Stimulated activated memory B cell treated with anti-CD40 and anti-IgM and Interleukin-4, amounts not matched to agents 10 μg/mL and 1 μg/mL and 100 μg/mL, for 72 hours (primary cell): ENCODE data around the gene CSNK1G1.
"Not testable (repeated sequence)": the region's sequence is repeated elsewhere in the genome, so short reads cannot be mapped to it uniquely, and the experiment has no call there.

Experiments used
- ATAC-seq: fragments of 150-1000 bp; cut with Tn5 transposase; 2 replicates; pipeline ENCODE4 v1.10.0; 2021
- H3K27ac Mint-ChIP-seq: one replicate; pipeline ENCODE4 v1.8.0; 2022; ENCODE audit warnings: mild to moderate bottlenecking, mixed read lengths
- H3K27me3 Mint-ChIP-seq: one replicate; pipeline ENCODE4 v1.8.0; 2022; ENCODE audit warnings: mixed read lengths
- H3K36me3 Mint-ChIP-seq: one replicate; pipeline ENCODE4 v1.8.0; 2022; ENCODE audit warnings: mixed read lengths
- H3K4me1 Mint-ChIP-seq: one replicate; pipeline ENCODE4 v1.8.0; 2022; ENCODE audit warnings: mixed read lengths
- H3K4me3 Mint-ChIP-seq: one replicate; pipeline ENCODE4 v1.8.0; 2022; ENCODE audit warnings: mild to moderate bottlenecking, moderate library complexity, mixed read lengths
- H3K9me3 Mint-ChIP-seq: one replicate; pipeline ENCODE4 v1.8.0; 2022; ENCODE audit warnings: mixed read lengths

CSNK1G1 gene

DNA sequence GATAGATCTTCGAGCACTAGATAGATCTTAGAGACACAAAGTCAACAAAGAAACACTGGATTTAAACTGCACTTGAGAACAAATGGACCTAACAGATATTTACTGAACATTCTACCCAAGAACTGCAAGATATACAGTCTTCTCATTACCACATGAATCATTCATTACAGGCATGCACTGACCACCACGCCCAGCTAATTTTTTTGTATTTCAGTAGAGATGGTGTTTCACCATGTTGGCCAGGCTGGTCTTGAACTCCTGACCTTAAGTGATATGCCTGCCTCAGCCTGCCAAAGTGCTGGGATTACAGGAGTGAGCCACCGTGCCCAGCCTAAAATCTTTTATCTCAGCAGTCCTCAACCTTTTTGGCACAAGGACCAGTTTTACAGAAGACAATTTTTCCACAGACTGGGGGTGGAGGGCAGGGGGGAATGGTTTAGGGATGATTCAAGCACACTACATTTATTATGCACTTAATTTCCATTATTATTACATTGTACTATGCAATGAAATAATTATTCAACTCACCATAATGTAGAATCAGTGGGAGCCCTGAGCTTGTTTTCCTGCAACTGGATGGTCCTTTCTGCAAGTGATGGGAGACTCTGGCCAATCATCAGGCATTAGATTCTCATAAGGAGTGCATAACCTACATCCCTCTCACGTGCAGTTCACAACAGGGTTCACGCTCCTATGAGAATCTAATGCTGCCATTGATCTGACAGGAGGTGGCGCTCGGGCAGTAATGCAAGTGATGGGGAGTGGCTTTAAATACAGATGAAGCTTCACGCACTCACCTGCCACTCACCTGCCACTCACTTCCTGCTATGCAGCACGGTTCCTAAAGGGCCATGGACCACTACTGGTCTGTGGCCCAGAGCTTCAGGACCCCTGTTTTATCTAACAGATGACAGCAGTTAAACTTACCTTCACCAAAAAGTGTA is 21.7 kb downstream of the CSNK1G1 start:
- no peak for ATAC-seq
- Mint-ChIP-seq H3K9me3 (no peaks in the 10 kb centered on the region), H3K4me1 (peaks cover 7% of the 10 kb centered on the region), H3K4me3 (no peak overlapping the region), H3K27me3 (no peaks in the 10 kb centered on the region), H3K36me3 (peaks cover 12% of the 10 kb centered on the region), H3K27ac (no peak overlapping the region)

DNA sequence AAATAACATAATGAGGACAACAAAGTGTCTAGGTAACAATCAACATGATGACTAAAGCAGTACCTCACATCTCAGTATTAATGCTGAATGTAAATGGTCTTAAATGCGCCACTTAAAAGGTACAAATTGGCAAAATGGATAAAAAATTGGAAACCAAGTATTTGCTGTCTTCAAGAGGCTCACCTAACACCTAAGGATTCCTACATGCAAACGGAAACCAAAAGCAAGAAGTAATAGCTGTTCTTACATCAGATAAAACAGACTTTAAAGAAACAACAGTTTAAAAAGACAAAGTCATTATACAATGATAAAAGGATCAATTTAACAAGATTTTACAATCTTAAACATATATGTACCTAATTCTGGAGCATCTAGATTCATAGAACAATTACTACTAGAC is 22.5 kb downstream of the CSNK1G1 start:
- Mint-ChIP-seq H3K36me3 (peaks cover 6% of the 10 kb centered on the region), H3K4me3 (no peak overlapping the region), H3K4me1 (peaks cover 7% of the 10 kb centered on the region), H3K9me3 (no peaks in the 10 kb centered on the region), H3K27ac (no peak overlapping the region), H3K27me3 (no peaks in the 10 kb centered on the region)
- ATAC-seq, result no peak

DNA sequence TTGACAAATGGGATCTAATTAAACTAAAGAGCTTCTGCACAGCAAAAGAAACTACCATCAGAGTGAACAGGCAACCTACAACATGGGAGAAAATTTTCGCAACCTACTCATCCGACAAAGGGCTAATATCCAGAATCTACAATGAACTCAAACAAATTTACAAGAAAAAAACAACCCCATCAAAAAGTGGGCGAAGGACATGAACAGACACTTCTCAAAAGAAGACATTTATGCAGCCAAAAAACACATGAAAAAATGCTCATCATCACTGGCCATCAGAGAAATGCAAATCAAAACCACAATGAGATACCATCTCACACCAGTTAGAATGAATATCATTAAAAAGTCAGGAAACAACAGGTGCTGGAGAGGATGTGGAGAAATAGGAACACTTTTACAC is 24.3 kb downstream of the CSNK1G1 start:
- not testable (repeated sequence) for H3K4me3 Mint-ChIP-seq, H3K36me3 Mint-ChIP-seq, H3K27ac Mint-ChIP-seq, H3K27me3 Mint-ChIP-seq, H3K9me3 Mint-ChIP-seq, ATAC-seq, H3K4me1 Mint-ChIP-seq

GRCh38 chr15:64326975-64327374 is 29.0 kb downstream of the CSNK1G1 start:
- H3K4me1 Mint-ChIP-seq, ATAC-seq, H3K27ac Mint-ChIP-seq, H3K27me3 Mint-ChIP-seq, H3K9me3 Mint-ChIP-seq, H3K4me3 Mint-ChIP-seq, H3K36me3 Mint-ChIP-seq: not testable (repeated sequence)

DNA sequence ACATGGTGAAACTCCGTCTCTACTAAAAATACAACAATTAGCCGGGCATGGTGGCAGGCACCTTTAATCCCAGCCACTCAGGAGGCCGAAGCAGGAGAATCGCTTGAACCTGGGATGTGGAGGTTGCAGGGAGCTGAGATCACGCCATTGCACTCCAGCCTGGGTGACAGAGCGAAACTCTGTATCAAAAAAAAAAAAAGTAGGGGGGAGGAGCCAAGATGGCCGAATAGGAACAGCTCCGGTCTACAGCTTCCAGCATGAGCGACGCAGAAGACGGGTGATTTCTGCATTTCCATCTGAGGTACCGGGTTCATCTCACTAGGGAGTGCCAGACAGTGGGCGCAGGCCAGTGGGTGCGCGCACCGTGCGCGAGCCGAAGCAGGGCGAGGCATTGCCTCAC is 29.5 kb downstream of the CSNK1G1 start:
- H3K36me3 Mint-ChIP-seq, H3K4me1 Mint-ChIP-seq, H3K9me3 Mint-ChIP-seq, H3K27ac Mint-ChIP-seq, H3K27me3 Mint-ChIP-seq, ATAC-seq, H3K4me3 Mint-ChIP-seq: not testable (repeated sequence)

- H3K27me3 Mint-ChIP-seq, result no peaks in the 10 kb centered on the region
- H3K36me3 Mint-ChIP-seq, result peaks cover 6% of the 10 kb centered on the region
- H3K27ac Mint-ChIP-seq, result no peak overlapping the region
- H3K4me1 Mint-ChIP-seq, result no peaks in the 10 kb centered on the region
- H3K4me3 Mint-ChIP-seq, result no peak overlapping the region
- no peak for ATAC-seq
- H3K9me3 Mint-ChIP-seq, result no peaks in the 10 kb centered on the region
Observed at GRCh38 chr15:64324165-64324877, 31.7 kb downstream of the CSNK1G1 start.

- no peak overlapping the region for H3K4me3 Mint-ChIP-seq
- H3K4me1 Mint-ChIP-seq, result peaks cover 12% of the 10 kb centered on the region
- H3K9me3 Mint-ChIP-seq, result no peaks in the 10 kb centered on the region
- no peaks in the 10 kb centered on the region for H3K36me3 Mint-ChIP-seq
- H3K27ac Mint-ChIP-seq, result no peak overlapping the region
- no peaks in the 10 kb centered on the region for H3K27me3 Mint-ChIP-seq
- no peak for ATAC-seq
Observed at GRCh38 chr15:64315216-64315615, 40.8 kb downstream of the CSNK1G1 start.

GRCh38 chr15:64314456-64314855 is 41.5 kb downstream of the CSNK1G1 start:
- H3K27me3 Mint-ChIP-seq, result no peaks in the 10 kb centered on the region
- peaks cover 12% of the 10 kb centered on the region for H3K4me1 Mint-ChIP-seq
- H3K9me3 Mint-ChIP-seq, result no peaks in the 10 kb centered on the region
- ATAC-seq, result no peak
- H3K4me3 Mint-ChIP-seq, result no peak overlapping the region
- no peak overlapping the region for H3K27ac Mint-ChIP-seq
- peaks cover under 1% of the 10 kb centered on the region for H3K36me3 Mint-ChIP-seq

DNA sequence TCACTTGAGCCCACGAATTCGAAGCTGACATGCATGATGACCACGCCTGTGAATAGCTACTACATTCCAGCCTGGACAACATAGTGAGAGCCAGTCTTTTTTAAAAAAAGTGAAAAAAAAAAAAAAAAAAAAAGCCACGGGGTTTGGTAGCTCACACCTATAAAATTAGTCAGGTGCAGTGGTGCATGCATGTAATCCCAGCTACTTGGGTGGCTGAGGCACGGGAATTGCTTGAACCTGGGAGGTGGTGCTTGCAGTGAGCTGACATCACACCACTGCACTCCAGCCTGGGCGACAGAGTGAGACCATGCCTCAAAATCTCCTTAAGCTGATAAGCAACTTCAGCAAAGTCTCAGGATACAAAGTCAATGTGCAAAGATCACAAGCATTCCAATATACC is 44.4 kb downstream of the CSNK1G1 start:
- Mint-ChIP-seq H3K4me1 (peaks cover 12% of the 10 kb centered on the region), H3K27ac (no peak overlapping the region), H3K4me3 (no peak overlapping the region), H3K9me3 (no peaks in the 10 kb centered on the region), H3K27me3 (no peaks in the 10 kb centered on the region), H3K36me3 (peaks cover 16% of the 10 kb centered on the region)
- no peak for ATAC-seq

- ATAC-seq, result no peak
- no peak overlapping the region for H3K27ac Mint-ChIP-seq
- H3K4me3 Mint-ChIP-seq, result no peak overlapping the region
- peaks cover 17% of the 10 kb centered on the region for H3K4me1 Mint-ChIP-seq
- H3K9me3 Mint-ChIP-seq, result no peaks in the 10 kb centered on the region
- no peaks in the 10 kb centered on the region for H3K27me3 Mint-ChIP-seq
- H3K36me3 Mint-ChIP-seq, result peaks cover 29% of the 10 kb centered on the region
Observed at GRCh38 chr15:64310036-64310435, 45.9 kb downstream of the CSNK1G1 start.

DNA sequence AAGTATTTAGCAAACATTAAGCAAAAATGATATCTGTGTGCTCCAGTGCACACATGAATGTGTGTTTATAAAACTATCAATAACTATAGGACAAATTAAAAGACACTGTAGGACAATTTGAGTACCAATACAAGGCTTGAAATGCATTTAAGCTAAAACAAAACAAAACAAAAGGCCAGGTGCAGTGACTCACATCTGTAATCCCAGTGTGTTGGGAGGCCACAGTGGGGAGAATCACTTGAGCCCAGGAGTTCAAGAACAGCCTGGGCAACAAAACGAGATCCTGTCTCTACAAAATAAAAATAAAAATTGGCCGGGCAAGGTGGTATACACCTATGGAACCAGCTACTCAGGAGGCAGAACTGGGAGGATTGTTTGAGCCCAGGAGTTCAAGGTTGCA is 50.7 kb downstream of the CSNK1G1 start:
- H3K27me3 Mint-ChIP-seq, result no peaks in the 10 kb centered on the region
- no peak overlapping the region for H3K4me3 Mint-ChIP-seq
- ATAC-seq, result no peak
- H3K27ac Mint-ChIP-seq, result peak overlapping the region; percentile 32
- peaks cover 21% of the 10 kb centered on the region for H3K4me1 Mint-ChIP-seq
- no peaks in the 10 kb centered on the region for H3K9me3 Mint-ChIP-seq
- H3K36me3 Mint-ChIP-seq, result peaks cover 55% of the 10 kb centered on the region

DNA sequence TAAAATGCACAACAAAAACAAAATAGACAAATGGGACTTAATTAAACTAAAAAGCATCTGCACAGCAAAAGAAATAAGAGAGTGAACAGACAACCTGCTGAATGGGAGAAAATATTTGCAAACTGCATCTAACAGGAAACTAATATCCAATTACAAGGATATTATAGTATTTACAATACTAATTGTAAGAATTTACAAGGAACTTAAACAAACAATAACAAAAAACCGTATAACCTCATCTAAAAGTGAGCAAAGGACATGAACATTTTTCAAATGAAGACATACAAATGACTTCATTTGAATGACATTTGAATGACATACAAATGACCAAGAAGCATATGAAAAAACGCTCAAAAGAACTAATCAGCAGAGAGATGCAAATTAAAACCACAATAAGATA is 66.4 kb downstream of the CSNK1G1 start:
- Mint-ChIP-seq H3K4me3 (no peak overlapping the region), H3K27ac (no peak overlapping the region), H3K27me3 (no peaks in the 10 kb centered on the region), H3K9me3 (no peaks in the 10 kb centered on the region), H3K36me3 (peaks cover 20% of the 10 kb centered on the region), H3K4me1 (peaks cover 27% of the 10 kb centered on the region)
- ATAC-seq, result no peak

GRCh38 chr15:64288999-64289398 is 67.0 kb downstream of the CSNK1G1 start:
- no peak overlapping the region for H3K4me3 Mint-ChIP-seq
- peaks cover 27% of the 10 kb centered on the region for H3K4me1 Mint-ChIP-seq
- ATAC-seq, result no peak
- H3K36me3 Mint-ChIP-seq, result peaks cover 20% of the 10 kb centered on the region
- no peak overlapping the region for H3K27ac Mint-ChIP-seq
- no peaks in the 10 kb centered on the region for H3K9me3 Mint-ChIP-seq
- no peaks in the 10 kb centered on the region for H3K27me3 Mint-ChIP-seq

DNA sequence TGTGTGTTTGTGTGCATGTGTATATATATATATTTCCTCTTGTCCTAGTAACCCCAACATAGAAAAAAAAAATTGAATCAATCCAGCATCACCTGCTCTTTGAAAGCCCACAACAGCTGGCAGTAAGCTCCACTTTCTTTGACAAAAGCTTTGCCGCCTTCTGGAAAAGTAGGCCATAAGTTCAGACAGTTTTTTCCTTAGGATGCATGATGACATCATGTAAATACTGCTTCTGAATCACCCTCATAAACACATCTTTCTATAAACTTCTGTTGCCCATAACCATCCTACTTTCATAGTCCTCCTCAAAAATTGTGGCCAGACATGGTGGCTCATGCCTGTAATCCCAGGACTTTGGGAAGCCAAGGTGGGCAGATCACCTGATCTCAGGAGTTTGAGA is 67.4 kb downstream of the CSNK1G1 start:
- no peak overlapping the region for H3K4me3 Mint-ChIP-seq
- no peaks in the 10 kb centered on the region for H3K27me3 Mint-ChIP-seq
- H3K27ac Mint-ChIP-seq, result no peak overlapping the region
- no peaks in the 10 kb centered on the region for H3K9me3 Mint-ChIP-seq
- H3K36me3 Mint-ChIP-seq, result peaks cover 20% of the 10 kb centered on the region
- H3K4me1 Mint-ChIP-seq, result peaks cover 26% of the 10 kb centered on the region
- no peak for ATAC-seq

DNA sequence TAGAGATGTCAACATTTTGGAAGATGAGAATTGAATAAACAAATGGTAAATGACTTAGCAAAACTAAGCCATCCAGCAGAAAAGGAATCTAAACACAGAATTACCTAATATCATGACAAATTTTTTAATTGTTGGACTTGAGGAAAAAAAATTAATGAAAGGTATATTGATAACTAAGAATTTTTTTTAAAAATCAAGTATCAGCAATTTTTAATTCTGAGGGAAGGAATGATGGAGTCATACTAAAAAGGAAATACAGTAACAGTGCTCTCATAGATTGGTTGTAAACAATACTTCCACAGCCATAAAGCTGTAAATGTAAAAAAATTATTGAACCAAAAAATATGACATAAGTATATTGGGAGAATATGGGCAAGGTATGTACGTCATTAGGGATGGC is 68.0 kb downstream of the CSNK1G1 start:
- Mint-ChIP-seq H3K9me3 (no peaks in the 10 kb centered on the region), H3K36me3 (peaks cover 20% of the 10 kb centered on the region), H3K27ac (no peak overlapping the region), H3K4me3 (no peak overlapping the region), H3K27me3 (no peaks in the 10 kb centered on the region), H3K4me1 (peaks cover 20% of the 10 kb centered on the region)
- ATAC-seq, result no peak

DNA sequence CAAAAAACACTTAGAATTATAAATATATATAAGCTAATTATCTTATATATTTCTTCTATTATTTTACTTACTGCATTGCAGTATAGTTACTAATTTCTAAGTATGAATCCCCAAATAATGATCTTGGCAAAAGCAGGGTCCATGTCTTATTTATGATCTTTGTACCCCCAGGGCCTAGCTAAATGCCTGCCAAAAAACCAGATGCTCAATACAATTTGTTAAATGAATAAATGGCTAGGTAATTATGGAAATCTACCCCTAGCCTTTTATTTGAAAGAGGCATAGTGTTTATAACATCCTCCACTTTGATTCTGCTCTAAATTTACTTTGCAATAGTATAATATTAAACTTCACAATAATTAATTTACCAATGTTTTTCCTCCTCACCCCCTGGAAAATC is 69.5 kb downstream of the CSNK1G1 start:
- H3K36me3 Mint-ChIP-seq, result peaks cover 20% of the 10 kb centered on the region
- no peaks in the 10 kb centered on the region for H3K9me3 Mint-ChIP-seq
- no peak overlapping the region for H3K27ac Mint-ChIP-seq
- ATAC-seq, result no peak
- H3K4me1 Mint-ChIP-seq, result peaks cover 19% of the 10 kb centered on the region
- H3K27me3 Mint-ChIP-seq, result no peaks in the 10 kb centered on the region
- H3K4me3 Mint-ChIP-seq, result no peak overlapping the region
